HEK293 (cell line): Measurements from ENCODE around the gene MGLL.

ENCODE experiments used
- CTCF ChIA-PET: fragments of 350-600 bp; formaldehyde crosslinking; extraction: SDS; loops from one replicate; lab custom pipeline; 2021; ENCODE audit warnings: antibody characterized with exemption; lab: Yijun Ruan, JAX
- POLR2A ChIA-PET: fragments of 300-600 bp; formaldehyde crosslinking; extraction: SDS; loops from one replicate; lab custom pipeline; 2020; ENCODE audit warnings: antibody characterized with exemption, inconsistent platforms; lab: Yijun Ruan, JAX
- H3K27ac ChIP-seq: fragments of 200-500 bp; sonication (Bioruptor generic); 2 replicates; pipeline ENCODE4 v1.5.1; 2014; ENCODE audit warnings: low read depth, low read length, control low read depth, inconsistent platforms; ENCODE audit errors: extremely low read depth
- H3K36me3 ChIP-seq, 2 experiments: fragments of 200-500 bp in 1 of 2; sonication (Bioruptor generic) in 1 of 2; 1 replicate in 1 of 2; 2 replicates in 1 of 2; pipeline ENCODE4 v1.5.1; 2014 to 2017; ENCODE audit warnings: inconsistent platforms in 2 of 2, low read length in 2 of 2; ENCODE audit not compliant: control insufficient read depth in 2 of 2, insufficient read depth in 1 of 2
- H3K4me1 ChIP-seq: fragments of 200-500 bp; sonication (Bioruptor generic); 2 replicates; pipeline ENCODE4 v1.5.1; 2014; ENCODE audit warnings: mild to moderate bottlenecking, low read length, inconsistent platforms; ENCODE audit not compliant: control insufficient read depth, insufficient read depth
- H3K4me3 ChIP-seq: 2 replicates; pipeline ENCODE4 v1.5.1; 2011; ENCODE audit warnings: low read depth, mild to moderate bottlenecking, control low read depth, low read length, moderate library complexity
- H3K9me3 ChIP-seq: fragments of 200-500 bp; sonication (Bioruptor generic); 2 replicates; pipeline ENCODE4 v1.5.1; 2014; ENCODE audit warnings: low read depth, low read length, inconsistent platforms; ENCODE audit not compliant: control insufficient read depth, insufficient read depth
- GLI4 ChIP-seq: fragments of 450-650 bp; formaldehyde crosslinking; IDR thresholded peaks from 2 replicates; pipeline ENCODE4 v1.5.1; 2016; ENCODE audit warnings: missing biosample characterization, missing genetic modification characterization
- KLF7 ChIP-seq: fragments of 450-650 bp; formaldehyde crosslinking; IDR thresholded peaks from 2 replicates; pipeline ENCODE4 v1.5.1; 2016; ENCODE audit warnings: missing biosample characterization, missing genetic modification characterization, borderline replicate concordance
- PRDM1 ChIP-seq: fragments of 450-650 bp; formaldehyde crosslinking; IDR thresholded peaks from 2 replicates; pipeline ENCODE4; 2016; ENCODE audit warnings: missing biosample characterization, missing genetic modification characterization
- SETDB1 ChIP-seq: IDR thresholded peaks from one replicate; pipeline ENCODE4 v1.6.1; 2017; ENCODE audit warnings: mild to moderate bottlenecking, low read length, moderate library complexity, mixed read lengths; ENCODE audit not compliant: insufficient read length
- ZBTB17 ChIP-seq: fragments of 450-650 bp; formaldehyde crosslinking; IDR thresholded peaks from 2 replicates; pipeline ENCODE4 v1.5.1; 2016; ENCODE audit warnings: missing biosample characterization, missing genetic modification characterization
- ZEB2 ChIP-seq: fragments of 450-650 bp; formaldehyde crosslinking; IDR thresholded peaks from 2 replicates; pipeline ENCODE4 v1.5.1; 2016; ENCODE audit warnings: missing biosample characterization, missing genetic modification characterization
- ZFP41 ChIP-seq: fragments of 450-650 bp; formaldehyde crosslinking; IDR thresholded peaks from 2 replicates; pipeline ENCODE4 v1.5.1; 2016; ENCODE audit warnings: missing biosample characterization, missing genetic modification characterization, borderline replicate concordance
- ZNF133 ChIP-seq: fragments of 450-650 bp; formaldehyde crosslinking; IDR thresholded peaks from 2 replicates; pipeline ENCODE4 v1.5.1; 2016; ENCODE audit warnings: missing biosample characterization, missing genetic modification characterization
- ZNF214 ChIP-seq: fragments of 450-650 bp; formaldehyde crosslinking; IDR thresholded peaks from 2 replicates; pipeline ENCODE4 v1.5.1; 2017; ENCODE audit warnings: missing biosample characterization, mild to moderate bottlenecking, missing genetic modification characterization, borderline replicate concordance
- ZNF221 ChIP-seq: fragments of 450-650 bp; formaldehyde crosslinking; IDR thresholded peaks from 2 replicates; pipeline ENCODE4 v1.5.1; 2017; ENCODE audit warnings: missing biosample characterization, missing genetic modification characterization, borderline replicate concordance
- ZNF24 ChIP-seq: fragments of 450-650 bp; formaldehyde crosslinking; IDR thresholded peaks from 2 replicates; pipeline ENCODE4 v1.5.1; 2016; ENCODE audit warnings: missing biosample characterization, missing genetic modification characterization
- ZNF248 ChIP-seq: fragments of 450-650 bp; formaldehyde crosslinking; IDR thresholded peaks from 2 replicates; pipeline ENCODE4 v1.5.1; 2017; ENCODE audit warnings: missing biosample characterization, missing genetic modification characterization
- ZNF335 ChIP-seq: fragments of 450-650 bp; formaldehyde crosslinking; conservative IDR thresholded peaks from 2 replicates; pipeline ENCODE4 v1.5.1; 2016; ENCODE audit warnings: missing biosample characterization, missing genetic modification characterization
- ZNF423 ChIP-seq: fragments of 450-650 bp; formaldehyde crosslinking; IDR thresholded peaks from 2 replicates; pipeline ENCODE4 v1.5.1; 2016; ENCODE audit warnings: missing biosample characterization, missing genetic modification characterization
- ZNF514 ChIP-seq: fragments of 450-650 bp; formaldehyde crosslinking; IDR thresholded peaks from 2 replicates; pipeline ENCODE4 v1.5.1; 2016; ENCODE audit warnings: missing biosample characterization, missing genetic modification characterization
- ZNF596 ChIP-seq: fragments of 450-650 bp; IDR thresholded peaks from 2 replicates; pipeline ENCODE4 v1.5.0; 2018; ENCODE audit warnings: missing biosample characterization, mild to moderate bottlenecking, missing genetic modification characterization, moderate library complexity
- ZNF626 ChIP-seq: fragments of 450-650 bp; sonication (Bioruptor Pico); formaldehyde crosslinking; IDR thresholded peaks from 2 replicates; pipeline ENCODE4 v1.5.1; 2018; ENCODE audit warnings: missing biosample characterization, missing genetic modification characterization, inconsistent platforms
- ZNF660 ChIP-seq: fragments of 450-650 bp; IDR thresholded peaks from 2 replicates; pipeline ENCODE4 v1.5.1; 2018; ENCODE audit warnings: missing biosample characterization, mild to moderate bottlenecking, missing genetic modification characterization
- ZNF707 ChIP-seq: fragments of 450-650 bp; formaldehyde crosslinking; IDR thresholded peaks from 2 replicates; pipeline ENCODE4 v1.5.1; 2016; ENCODE audit warnings: missing biosample characterization, missing genetic modification characterization
- ZNF76 ChIP-seq: fragments of 450-650 bp; formaldehyde crosslinking; IDR thresholded peaks from 2 replicates; pipeline ENCODE4; 2016; ENCODE audit warnings: low read depth, missing biosample characterization, missing genetic modification characterization, borderline replicate concordance
- TF ChIP-seq, protein P1 (sequence below): fragments of 450-650 bp; formaldehyde crosslinking; IDR thresholded peaks from 2 replicates; pipeline ENCODE4 v1.5.1; 2017; ENCODE audit warnings: missing biosample characterization, missing genetic modification characterization
- TF ChIP-seq, protein P2 (sequence below): fragments of 450-650 bp; formaldehyde crosslinking; IDR thresholded peaks from 2 replicates; pipeline ENCODE4 v1.5.1; 2016; ENCODE audit warnings: missing biosample characterization, missing genetic modification characterization
- TF ChIP-seq, protein P3 (sequence below): fragments of 450-650 bp; formaldehyde crosslinking; IDR thresholded peaks from 2 replicates; pipeline ENCODE4 v1.5.1; 2016; ENCODE audit warnings: missing biosample characterization, missing genetic modification characterization

MGLL gene

DNA sequence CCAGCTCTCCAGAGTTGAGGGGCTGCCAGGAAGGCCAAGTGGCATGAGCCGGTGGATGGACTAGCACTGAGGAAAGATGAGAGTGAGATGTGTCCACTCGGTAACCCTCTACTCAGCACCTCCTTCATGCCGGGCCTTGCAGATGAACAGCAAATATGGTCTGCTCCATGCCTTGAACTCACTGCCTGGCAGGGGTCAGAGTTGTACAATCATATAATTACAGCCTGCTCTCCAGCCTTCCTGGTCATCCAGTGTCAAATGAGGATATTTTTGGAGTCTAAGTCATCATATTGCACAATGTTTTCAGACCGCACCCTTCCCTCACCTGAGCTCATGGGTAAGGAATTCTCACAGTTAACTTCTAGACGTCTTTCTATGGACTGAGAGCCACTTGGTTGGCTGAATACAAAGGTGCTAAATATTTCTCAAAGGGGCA, 4.9 kb downstream of the MGLL start (continued):
- TF ChIP-seq, protein P1, sequence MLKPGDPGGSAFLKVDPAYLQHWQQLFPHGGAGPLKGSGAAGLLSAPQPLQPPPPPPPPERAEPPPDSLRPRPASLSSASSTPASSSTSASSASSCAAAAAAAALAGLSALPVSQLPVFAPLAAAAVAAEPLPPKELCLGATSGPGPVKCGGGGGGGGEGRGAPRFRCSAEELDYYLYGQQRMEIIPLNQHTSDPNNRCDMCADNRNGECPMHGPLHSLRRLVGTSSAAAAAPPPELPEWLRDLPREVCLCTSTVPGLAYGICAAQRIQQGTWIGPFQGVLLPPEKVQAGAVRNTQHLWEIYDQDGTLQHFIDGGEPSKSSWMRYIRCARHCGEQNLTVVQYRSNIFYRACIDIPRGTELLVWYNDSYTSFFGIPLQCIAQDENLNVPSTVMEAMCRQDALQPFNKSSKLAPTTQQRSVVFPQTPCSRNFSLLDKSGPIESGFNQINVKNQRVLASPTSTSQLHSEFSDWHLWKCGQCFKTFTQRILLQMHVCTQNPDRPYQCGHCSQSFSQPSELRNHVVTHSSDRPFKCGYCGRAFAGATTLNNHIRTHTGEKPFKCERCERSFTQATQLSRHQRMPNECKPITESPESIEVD: no peak
- TF ChIP-seq ZEB2 (tag by site-specific recombination) (no peak), ZNF423 (tag by site-specific recombination) (no peak), SETDB1 (peak; percentile 27), ZNF660 (tag by site-specific recombination) (no peak)
- TF ChIP-seq, protein P2, sequence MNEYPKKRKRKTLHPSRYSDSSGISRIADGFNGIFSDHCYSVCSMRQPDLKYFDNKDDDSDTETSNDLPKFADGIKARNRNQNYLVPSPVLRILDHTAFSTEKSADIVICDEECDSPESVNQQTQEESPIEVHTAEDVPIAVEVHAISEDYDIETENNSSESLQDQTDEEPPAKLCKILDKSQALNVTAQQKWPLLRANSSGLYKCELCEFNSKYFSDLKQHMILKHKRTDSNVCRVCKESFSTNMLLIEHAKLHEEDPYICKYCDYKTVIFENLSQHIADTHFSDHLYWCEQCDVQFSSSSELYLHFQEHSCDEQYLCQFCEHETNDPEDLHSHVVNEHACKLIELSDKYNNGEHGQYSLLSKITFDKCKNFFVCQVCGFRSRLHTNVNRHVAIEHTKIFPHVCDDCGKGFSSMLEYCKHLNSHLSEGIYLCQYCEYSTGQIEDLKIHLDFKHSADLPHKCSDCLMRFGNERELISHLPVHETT (tag by site-specific recombination): no peak
- TF ChIP-seq, all 188 proteins: peak for 6

DNA sequence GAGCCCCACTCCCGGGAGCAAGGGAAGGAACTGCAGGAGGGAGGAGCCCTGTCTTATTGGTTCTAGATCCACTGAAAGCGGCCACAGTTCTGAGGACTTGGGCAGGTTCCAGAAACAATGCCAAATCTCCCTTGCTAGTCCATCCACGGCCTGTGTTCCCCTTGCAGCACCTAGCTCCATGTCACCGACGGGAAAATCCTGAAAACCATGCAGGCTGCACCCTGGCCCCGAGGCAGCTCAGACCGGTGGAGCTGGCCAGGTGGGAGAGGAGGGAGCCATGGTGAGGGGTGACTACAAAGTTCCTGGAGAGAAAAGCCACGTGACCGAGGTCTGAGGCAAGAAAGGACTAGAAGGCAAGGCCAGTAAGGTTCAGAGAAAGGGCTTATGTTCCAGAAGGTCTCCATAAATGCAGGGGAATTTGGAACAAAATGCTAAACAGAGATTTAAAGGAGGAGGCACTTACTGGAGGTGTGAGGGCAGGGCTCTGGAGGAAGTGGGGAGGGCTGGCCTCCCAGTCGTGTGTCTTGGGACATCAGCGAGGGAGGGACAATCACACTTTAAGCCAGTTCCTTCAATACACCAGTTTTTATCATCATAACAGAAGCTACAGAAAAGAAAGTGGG, 5.4 kb downstream of the MGLL start:
- no peak overlapping the region for H3K27ac ChIP-seq
- no peaks in the 10 kb centered on the region for H3K9me3 ChIP-seq
- CTCF ChIA-PET: interaction anchor here (0.6 kb wide), 1 partner anchor 967 kb away, joined by 4 read pairs; no protein-coding TSS in a partner anchor
- no peaks in the 10 kb centered on the region for H3K36me3 ChIP-seq
- TF ChIP-seq ZFP41: no peak
- TF ChIP-seq ZNF214 (tag by site-specific recombination): no peak
- TF ChIP-seq ZEB2 (tag by site-specific recombination): no peak
- TF ChIP-seq KLF7: no peak
- POLR2A ChIA-PET: interaction anchor here (1.1 kb wide), 1 partner anchor 26 kb away, joined by 3 read pairs; no protein-coding TSS in a partner anchor
- 0 out of 2 replicates have a peak, but pooled peaks cover 2% of the 10 kb centered on the region for H3K4me1 ChIP-seq
- no peak overlapping the region for H3K4me3 ChIP-seq

DNA sequence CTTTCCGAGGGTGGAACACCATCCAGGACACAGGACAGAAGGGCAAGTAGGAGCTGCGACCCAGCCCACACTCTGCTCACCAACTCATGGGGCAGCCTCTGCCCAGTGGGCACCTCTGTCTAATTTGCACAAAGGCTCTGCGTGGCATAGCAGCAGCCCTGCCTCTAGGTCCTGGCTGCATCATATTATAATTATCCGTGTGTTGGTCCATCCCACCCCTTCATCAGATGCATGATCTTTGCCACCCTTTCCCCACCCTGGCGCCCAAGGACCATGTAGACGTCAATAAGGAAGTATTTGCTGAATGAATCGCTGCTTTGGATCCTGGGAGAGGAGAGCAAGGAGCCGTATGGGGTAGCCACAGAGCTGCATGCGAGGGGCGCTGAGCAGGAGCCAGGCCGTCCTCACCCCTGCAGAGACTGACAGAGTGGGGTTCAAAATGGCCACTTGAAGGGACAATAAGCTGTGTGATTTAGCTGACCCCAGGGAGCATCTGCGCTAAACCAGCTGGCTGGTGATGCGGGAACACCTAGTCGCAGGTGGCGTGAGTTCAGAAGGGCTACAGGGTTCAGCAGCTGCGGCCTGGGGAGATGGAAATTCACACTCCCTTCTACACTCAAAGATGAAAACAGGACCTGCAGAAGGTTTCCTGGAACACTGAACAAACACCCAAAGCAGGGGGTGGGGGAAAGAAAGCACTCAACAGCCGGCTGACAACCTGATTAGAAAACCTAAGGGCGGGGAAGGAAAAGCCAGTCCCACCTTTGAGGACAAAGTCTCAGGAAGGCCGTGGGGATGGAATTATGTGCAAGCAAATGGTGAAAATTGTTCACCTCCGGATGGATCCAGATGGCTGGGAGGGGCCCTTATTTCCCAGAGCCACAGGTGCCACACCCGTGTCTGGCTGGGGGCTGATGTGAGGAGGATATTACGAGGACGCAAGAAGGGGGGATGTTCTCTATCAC, 6.4 kb downstream of the MGLL start:
- CTCF ChIA-PET: no interaction called here
- Histone ChIP-seq H3K4me1 (0 out of 2 replicates have a peak, but pooled peaks cover 2% of the 10 kb centered on the region), H3K9me3 (no peaks in the 10 kb centered on the region), H3K36me3 (no peaks in the 10 kb centered on the region), H3K4me3 (no peak overlapping the region), H3K27ac (no peak overlapping the region)
- TF ChIP-seq ZNF133 (tag by site-specific recombination) (peak; percentile 91), ZNF221 (tag by site-specific recombination) (no peak)
- POLR2A ChIA-PET: no interaction called here

DNA sequence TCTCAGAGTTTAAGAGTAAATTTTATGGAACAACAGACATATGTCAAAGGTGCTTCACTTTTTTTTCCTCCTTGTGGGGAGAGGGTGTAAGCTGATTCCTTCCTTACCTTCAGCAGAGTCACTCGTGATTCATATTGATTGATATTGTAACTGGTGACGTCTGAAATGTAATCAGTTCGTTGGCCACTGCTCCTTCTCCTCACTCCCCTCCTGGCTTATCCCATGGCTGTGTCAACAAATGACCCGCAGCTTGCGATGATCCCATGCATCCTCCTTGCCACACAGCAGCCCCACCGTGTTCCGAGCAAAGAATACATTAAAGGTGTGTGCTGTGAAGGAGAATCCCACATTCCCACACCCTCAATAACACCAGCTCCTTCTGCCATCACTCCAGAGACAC, 7.3 kb downstream of the MGLL start:
- no peaks in the 10 kb centered on the region for H3K4me1 ChIP-seq
- H3K36me3 ChIP-seq: no peaks in the 10 kb centered on the region
- CTCF ChIA-PET: interaction anchor here (0.5 to 0.7 kb wide), 2 partner anchors 31 to 155 kb away, joined by 3 read pairs; no protein-coding TSS in a partner anchor
- no peaks in the 10 kb centered on the region for H3K9me3 ChIP-seq
- POLR2A ChIA-PET: no interaction called here
- no peak overlapping the region for H3K27ac ChIP-seq
- no peak overlapping the region for H3K4me3 ChIP-seq
- TF ChIP-seq ZNF24 (no peak), GLI4 (tag by site-specific recombination) (no peak), ZBTB17 (tag by site-specific recombination) (no peak), ZNF76 (tag by site-specific recombination) (no peak), ZNF514 (tag by site-specific recombination) (no peak), ZNF707 (no peak), ZNF248 (tag by site-specific recombination) (no peak), ZNF335 (tag by site-specific recombination) (no peak), PRDM1 (tag by site-specific recombination) (no peak), ZNF626 (tag by site-specific recombination) (no peak), ZNF596 (tag by site-specific recombination) (no peak)
- TF ChIP-seq, protein P3, sequence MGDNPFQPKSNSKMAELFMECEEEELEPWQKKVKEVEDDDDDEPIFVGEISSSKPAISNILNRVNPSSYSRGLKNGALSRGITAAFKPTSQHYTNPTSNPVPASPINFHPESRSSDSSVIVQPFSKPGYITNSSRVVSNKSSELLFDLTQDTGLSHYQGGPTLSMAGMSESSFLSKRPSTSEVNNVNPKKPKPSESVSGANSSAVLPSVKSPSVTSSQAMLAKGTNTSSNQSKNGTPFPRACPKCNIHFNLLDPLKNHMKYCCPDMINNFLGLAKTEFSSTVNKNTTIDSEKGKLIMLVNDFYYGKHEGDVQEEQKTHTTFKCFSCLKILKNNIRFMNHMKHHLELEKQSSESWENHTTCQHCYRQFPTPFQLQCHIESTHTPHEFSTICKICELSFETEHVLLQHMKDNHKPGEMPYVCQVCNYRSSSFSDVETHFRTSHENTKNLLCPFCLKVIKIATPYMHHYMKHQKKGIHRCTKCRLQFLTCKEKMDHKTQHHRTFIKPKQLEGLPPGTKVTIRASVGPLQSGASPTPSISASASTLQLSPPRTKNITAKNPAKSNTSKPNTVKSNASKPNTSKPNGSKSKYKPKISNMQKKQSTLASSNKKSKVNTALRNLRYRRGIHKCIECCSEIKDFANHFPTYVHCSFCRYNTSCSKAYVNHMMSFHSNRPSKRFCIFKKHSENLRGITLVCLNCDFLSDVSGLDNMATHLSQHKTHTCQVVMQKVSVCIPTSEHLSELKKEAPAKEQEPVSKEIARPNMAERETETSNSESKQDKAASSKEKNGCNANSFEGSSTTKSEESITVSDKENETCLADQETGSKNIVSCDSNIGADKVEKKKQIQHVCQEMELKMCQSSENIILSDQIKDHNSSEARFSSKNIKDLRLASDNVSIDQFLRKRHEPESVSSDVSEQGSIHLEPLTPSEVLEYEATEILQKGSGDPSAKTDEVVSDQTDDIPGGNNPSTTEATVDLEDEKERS (tag by site-specific recombination): no peak
